VCaP (cell line): ENCODE data around the gene CAPG.
"Not testable (repeated sequence)": the region's sequence is repeated elsewhere in the genome, so short reads cannot be mapped to it uniquely, and the experiment has no call there.

Experiments
- H3K27ac ChIP-seq: fragments of 450-650 bp; 2 replicates; pipeline ENCODE4 v1.5.1; 2017
- CTCF ChIP-seq: fragments of 450-650 bp; conservative IDR thresholded peaks from 2 replicates; pipeline ENCODE4 v1.5.1; 2017; ENCODE audit warnings: mild to moderate bottlenecking, moderate library complexity

The CAPG gene

GRCh38 chr2:85418132-85419008 lies 8.2 kb upstream of the CAPG start, which contains the start of gene SH2D6:
SH2D6 (plus strand) TSS chr2:85418714; CDS start chr2:85429466, 10,752 bp downstream.
- no peak for TF ChIP-seq CTCF
- peak within 1 kb of the TSS; percentile 99 for H3K27ac ChIP-seq

GRCh38 chr2:85415980-85416650 lies 5.9 kb upstream of the CAPG start:
- TF ChIP-seq CTCF: no peak
- no peak overlapping the region for H3K27ac ChIP-seq

- TF ChIP-seq CTCF: no peak
- H3K27ac ChIP-seq: no peak overlapping the region
Observed at GRCh38 chr2:85414761-85415553, 4.8 kb upstream of the CAPG start.

- H3K27ac ChIP-seq: not testable (repeated sequence)
Observed at GRCh38 chr2:85414421-85414759, 4.2 kb upstream of the CAPG start.

- H3K27ac ChIP-seq: no peak overlapping the region
- no peak for TF ChIP-seq CTCF
Observed at GRCh38 chr2:85413592-85414420, 3.6 kb upstream of the CAPG start.

GRCh38 chr2:85411405-85411748 lies 1.2 kb upstream of the CAPG start:
- no peak for TF ChIP-seq CTCF
- no peak overlapping the region for H3K27ac ChIP-seq

GRCh38 chr2:85410584-85411404 lies 628 bp upstream of the CAPG start:
- no peak for TF ChIP-seq CTCF
- H3K27ac ChIP-seq: no peak overlapping the region
